HG03135 (cell line): ENCODE data around the gene TFAP2C.
"Not testable (repeated sequence)": the region's sequence is repeated elsewhere in the genome, so short reads cannot be mapped to it uniquely, and the experiment has no call there.

Experiments used
- ATAC-seq: cut with Tn5 transposase; IDR thresholded peaks from one replicate; pipeline ENCODE4 v1.9.1; 2021; ENCODE audit warnings: mild to moderate bottlenecking, moderate library complexity; ENCODE audit not compliant: unreplicated experiment

The TFAP2C gene

GRCh38 chr20:56637576-56637975, 8.5 kb downstream of the TFAP2C start:
- ATAC-seq, result no peak

GRCh38 chr20:56646599-56646998, 17.5 kb downstream of the TFAP2C start:
- ATAC-seq, result no peak

DNA sequence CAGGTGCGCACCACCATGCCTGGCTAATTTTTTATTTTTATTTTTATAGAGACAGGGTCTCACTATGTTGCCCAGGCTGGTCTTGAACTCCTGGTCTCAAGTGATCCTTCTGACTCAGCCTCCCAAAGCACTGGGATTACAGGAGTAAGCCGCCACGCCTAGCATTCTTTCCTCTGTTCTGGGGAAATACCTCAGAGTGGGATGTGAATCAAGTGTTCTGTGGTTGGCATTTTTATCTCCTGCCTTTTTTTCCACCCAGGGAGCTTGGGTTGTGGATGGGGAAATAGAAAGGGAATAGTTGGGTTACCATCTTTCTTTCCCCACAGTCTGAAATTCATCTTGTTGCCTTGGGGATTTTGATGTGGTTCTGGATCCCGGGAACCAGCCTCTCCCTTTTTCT, 24.1 kb downstream of the TFAP2C start:
- ATAC-seq, result no peak

DNA sequence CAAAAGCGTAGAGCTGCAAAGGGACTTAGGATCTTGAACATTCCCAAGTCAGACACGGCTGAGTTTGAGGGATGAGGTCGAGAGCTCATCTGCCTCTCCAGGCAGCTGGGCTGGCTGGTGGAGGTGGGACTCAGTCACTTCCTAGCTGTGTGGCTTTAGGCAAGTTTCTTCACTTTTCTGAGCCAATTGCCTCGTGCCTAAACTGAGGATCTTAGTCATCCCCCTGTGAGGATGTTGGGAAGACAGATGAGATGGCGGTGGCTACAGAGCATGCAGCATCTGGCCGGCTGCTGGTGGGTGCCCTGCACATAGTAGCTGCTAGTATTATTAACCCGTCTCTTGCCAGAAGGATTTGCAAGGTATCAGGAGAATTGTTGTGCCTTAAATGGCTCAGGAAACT, 27.5 kb downstream of the TFAP2C start:
- ATAC-seq, result no peak

DNA sequence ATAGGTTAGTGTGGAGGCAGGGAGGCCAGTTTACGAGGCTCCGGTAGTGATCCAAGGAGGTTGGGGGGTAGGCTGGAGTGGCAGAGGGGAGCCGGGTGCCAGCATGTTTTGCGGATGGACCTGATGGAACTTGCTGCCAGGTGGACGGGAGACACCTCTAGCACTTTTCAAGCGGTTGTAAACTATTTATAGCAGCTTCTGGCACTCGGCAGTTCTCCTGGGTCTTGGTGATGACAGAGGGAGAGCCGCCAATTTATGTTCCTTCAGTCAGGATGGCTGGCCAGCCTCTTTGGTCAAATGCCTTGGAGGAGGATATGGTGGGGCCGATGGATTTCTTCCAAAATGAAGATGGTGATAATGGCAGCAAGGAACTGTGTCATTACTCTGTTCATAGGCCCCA, 28.8 kb downstream of the TFAP2C start:
- no peak for ATAC-seq

- ATAC-seq, result not testable (repeated sequence)
Measured at GRCh38 chr20:56658341-56658947, 29.3 kb downstream of the TFAP2C start.

DNA sequence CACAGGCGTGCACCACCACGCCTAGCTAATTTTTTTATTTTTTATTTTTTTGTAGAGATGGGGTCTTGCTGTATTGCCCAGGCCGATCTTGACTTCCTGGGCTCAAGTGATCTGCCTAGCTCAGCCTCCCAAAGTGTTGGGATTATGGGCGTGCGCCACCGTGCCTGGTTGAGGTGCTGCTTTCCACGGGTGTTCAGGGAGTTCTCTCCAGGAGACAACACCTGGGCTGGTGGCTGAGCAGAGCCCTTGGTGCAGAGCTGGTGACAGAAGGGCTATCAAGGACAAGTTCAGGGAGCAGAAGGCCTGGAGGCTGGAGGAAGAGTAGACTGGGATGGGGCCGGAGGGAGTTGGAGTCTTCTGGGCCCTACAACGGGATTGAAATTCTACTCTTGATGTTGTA, 34.6 kb downstream of the TFAP2C start:
- no peak for ATAC-seq

- ATAC-seq, result no peak
Measured at GRCh38 chr20:56664796-56665195, 35.7 kb downstream of the TFAP2C start.

DNA sequence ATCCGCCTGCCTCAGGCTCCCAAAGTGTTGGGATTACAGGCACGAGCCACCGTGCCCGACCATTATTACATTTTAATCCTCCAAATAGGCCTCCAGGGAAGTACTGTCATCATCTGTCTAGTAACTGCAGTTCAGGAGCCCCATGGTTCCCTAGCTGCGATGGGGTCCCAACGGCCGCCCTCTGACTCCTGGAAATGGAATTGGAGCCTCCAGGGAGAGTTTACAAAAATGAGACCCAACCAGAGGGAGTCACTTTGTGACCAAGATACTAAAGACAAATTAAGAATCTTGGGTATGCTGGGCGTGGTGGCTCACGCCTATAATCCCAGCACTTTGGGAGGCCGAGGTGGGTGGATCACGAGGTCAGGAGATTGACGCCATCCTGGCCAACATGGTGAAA, 36.7 kb downstream of the TFAP2C start:
- no peak for ATAC-seq

DNA sequence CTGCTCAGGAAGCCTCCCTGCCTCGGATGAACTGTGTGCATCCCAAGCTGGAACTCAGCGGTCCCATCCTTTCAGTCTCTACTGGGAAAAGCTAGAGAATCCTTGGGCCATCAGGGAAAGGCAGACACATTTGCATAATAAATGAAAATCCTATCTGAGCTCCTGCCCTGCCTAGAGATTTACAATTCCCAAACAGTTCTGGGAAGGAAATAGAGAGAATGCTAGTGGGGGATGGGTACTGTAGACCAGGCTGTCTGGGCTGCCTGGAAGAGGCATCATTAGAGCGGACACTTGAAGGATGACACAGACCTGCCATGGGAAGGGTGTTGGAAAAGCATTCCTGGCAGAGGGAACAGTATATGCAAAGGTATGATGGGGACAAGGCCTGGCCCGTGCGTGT, 44.3 kb downstream of the TFAP2C start:
- no peak for ATAC-seq

DNA sequence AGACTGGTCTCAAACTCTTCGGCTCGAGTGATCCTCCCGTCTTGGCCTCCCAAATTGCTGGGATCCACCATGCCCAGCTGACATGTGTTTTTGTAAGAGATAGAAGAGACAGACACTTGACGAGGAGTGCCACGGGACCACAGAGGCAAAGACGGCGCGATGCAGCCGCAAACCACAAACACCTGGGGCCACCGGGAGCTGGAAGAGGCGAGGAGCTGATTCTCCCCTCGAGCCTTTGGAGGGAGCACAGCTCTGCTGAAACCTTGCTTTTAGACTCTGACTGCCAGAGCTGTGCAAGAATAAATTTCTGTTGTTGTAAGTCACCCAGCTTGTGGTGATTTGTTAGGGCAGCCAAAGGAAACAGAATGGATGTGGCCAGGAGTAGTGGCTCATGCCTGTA, 46.9 kb downstream of the TFAP2C start:
- no peak for ATAC-seq

- ATAC-seq, result no peak
Measured at GRCh38 chr20:56676679-56677078, 47.6 kb downstream of the TFAP2C start.

GRCh38 chr20:56683077-56683865, 54.2 kb downstream of the TFAP2C start:
- ATAC-seq, result no peak

DNA sequence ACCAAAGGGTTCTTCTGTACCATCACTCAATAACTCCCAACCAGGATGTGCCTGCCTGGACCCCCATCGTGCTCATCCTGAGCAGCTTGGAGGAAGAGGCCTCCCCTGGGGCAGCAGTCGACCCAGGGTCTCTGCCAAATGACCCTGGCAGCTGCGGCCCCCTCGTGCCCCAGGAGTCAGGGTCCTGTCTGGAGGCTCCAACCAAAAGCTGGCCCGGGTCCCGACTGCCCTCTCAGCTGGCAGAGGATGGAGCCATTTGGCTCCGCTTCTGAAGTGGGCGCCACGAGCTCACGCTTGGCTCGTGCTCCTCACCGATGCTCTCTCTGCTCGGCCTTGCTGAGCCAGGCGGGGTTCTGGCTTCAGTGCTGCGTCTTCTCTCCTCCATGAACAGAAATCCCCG, 56.8 kb downstream of the TFAP2C start:
- no peak for ATAC-seq

- ATAC-seq, result no peak
Measured at GRCh38 chr20:56687061-56687460, 58.0 kb downstream of the TFAP2C start.

DNA sequence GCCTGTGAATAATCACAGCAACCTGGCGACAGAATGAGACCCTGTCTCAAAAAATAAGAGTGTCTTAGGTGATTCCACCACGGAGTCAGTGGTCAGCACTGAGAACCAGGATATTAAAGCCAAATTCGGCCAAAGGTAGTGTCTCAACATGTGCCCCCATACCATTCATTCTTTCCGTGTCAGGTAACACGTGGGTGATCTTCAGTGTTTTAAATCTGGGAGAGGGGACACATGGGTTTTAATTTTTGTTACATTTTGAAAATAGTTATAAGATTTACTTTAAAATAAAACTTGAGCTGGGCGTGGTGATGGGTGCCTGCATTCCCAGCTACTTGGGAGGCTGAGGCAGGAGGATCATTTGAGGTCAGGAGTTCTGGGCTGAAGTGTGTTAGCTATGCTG, 59.0 kb downstream of the TFAP2C start:
- ATAC-seq, result no peak
